B cell (primary cell): ENCODE results near the gene EPSTI1. TPM values are rescaled to one million over a fixed set of nuclear protein-coding genes. Genes with fewer than 3 reads are reported as not detected.

Experiments
- ATAC-seq: fragments of 200-7000 bp; cut with Tn5 transposase; one replicate; pipeline ENCODE4 v1.10.0; 2021; ENCODE audit warnings: low read depth, mild to moderate bottlenecking, moderate number of reproducible peaks, moderate library complexity
- CTCF ChIA-PET: fragments of 350-600 bp; sonication (Branson Sonifier 250); formaldehyde crosslinking; loops from one replicate; lab custom pipeline; 2021; ENCODE audit warnings: antibody characterized with exemption, inconsistent platforms; lab: Charles Lee
- POLR2A ChIA-PET: fragments of 350-600 bp; sonication (Branson Sonifier 250); formaldehyde crosslinking; loops from one replicate; lab custom pipeline; 2021; ENCODE audit warnings: antibody characterized with exemption; lab: Charles Lee
- DNase-seq: peaks from one replicate; pipeline ENCODE4 v3.0.0; 2013
- H2AFZ ChIP-seq: 2 replicates; pipeline ENCODE4 v1.6.1; 2012; ENCODE audit warnings: mild to moderate bottlenecking, low read depth, low read length; ENCODE audit not compliant: insufficient read depth, poor library complexity, severe bottlenecking
- H3K27ac ChIP-seq, 2 donors: 1 replicate in 1 of 2; 2 replicates in 1 of 2; pipeline ENCODE4 v1.5.1; 2012 to 2013; ENCODE audit warnings: low read length in 2 of 2, mild to moderate bottlenecking in 2 of 2, moderate library complexity in 1 of 2
- H3K27me3 ChIP-seq, 4 experiments: fragments of 200-600 bp in 1 of 4; sonication (generic) in 1 of 4; replicated peaks in 1 of 4; 1 replicate in 2 of 4; 2 replicates in 2 of 4; pipeline versions ENCODE4 v1.6.1 to v1.7.0; 2013 to 2016; ENCODE audit warnings: low read length in 3 of 4, mild to moderate bottlenecking in 2 of 4, mixed read lengths in 1 of 4, moderate library complexity in 1 of 4; ENCODE audit not compliant: insufficient read depth in 4 of 4, control insufficient read depth in 3 of 4; ENCODE audit errors: control extremely low read depth in 1 of 4
- H3K36me3 ChIP-seq, 2 experiments: replicated peaks in 1 of 2; 1 replicate in 1 of 2; 2 replicates in 1 of 2; pipeline versions ENCODE4 v1.6.1 to v1.7.1; 2013; ENCODE audit warnings: low read length in 1 of 2; ENCODE audit not compliant: insufficient read depth in 2 of 2, control insufficient read depth in 1 of 2; ENCODE audit errors: control extremely low read depth in 1 of 2, extremely low read depth in 1 of 2
- H3K4me1 ChIP-seq, 2 donors: fragments of 200-600 bp in 1 of 2; sonication (generic) in 1 of 2; 1 replicate in 1 of 2; 2 replicates in 1 of 2; pipeline versions ENCODE4 v1.5.1 to v1.6.1; 2013 to 2017; ENCODE audit warnings: low read length in 2 of 2; ENCODE audit not compliant: control insufficient read depth in 2 of 2, insufficient read depth in 2 of 2
- H3K4me2 ChIP-seq: replicated peaks from 2 replicates; pipeline ENCODE3; 2012; ENCODE audit warnings: mild to moderate bottlenecking, low read depth, low read length; ENCODE audit not compliant: poor library complexity, severe bottlenecking
- H3K4me3 ChIP-seq, 5 experiments: fragments of 200-600 bp in 1 of 5; sonication (generic) in 1 of 5; 1 replicate in 3 of 5; 2 replicates in 2 of 5; pipeline versions ENCODE4 v1.5.1 to v1.7.0; 2011 to 2016; ENCODE audit warnings: low read length in 4 of 5, mild to moderate bottlenecking in 4 of 5, low read depth in 2 of 5, control low read depth in 1 of 5, moderate library complexity in 1 of 5; ENCODE audit not compliant: insufficient read depth in 1 of 5; ENCODE audit errors: control extremely low read depth in 1 of 5, extremely low read depth in 1 of 5
- H3K79me2 ChIP-seq: fragments of 200-600 bp; sonication (generic); one replicate; pipeline ENCODE4 v1.6.0; 2016; ENCODE audit warnings: low read length; ENCODE audit not compliant: control insufficient read depth, insufficient read depth
- H3K9ac ChIP-seq: fragments of 200-600 bp; sonication (generic); 2 replicates; pipeline ENCODE4 v1.6.1; 2017; ENCODE audit warnings: mild to moderate bottlenecking, low read length, moderate library complexity
- H3K9me3 ChIP-seq, 3 donors: one replicate each; pipeline versions ENCODE4 v1.6.1 to v1.7.1; 2013; ENCODE audit warnings: low read length in 2 of 3; ENCODE audit not compliant: control insufficient read depth in 2 of 3, insufficient read depth in 1 of 3; ENCODE audit errors: control extremely low read depth in 1 of 3
- H4K20me1 ChIP-seq: 2 replicates; pipeline ENCODE4 v1.6.0; 2012; ENCODE audit warnings: mild to moderate bottlenecking, low read length; ENCODE audit not compliant: insufficient read depth, control insufficient read depth, poor library complexity, severe bottlenecking
- H3K27ac Mint-ChIP-seq: one replicate; pipeline ENCODE4 v1.8.0; 2021; ENCODE audit warnings: mixed read lengths
- H3K27me3 Mint-ChIP-seq: one replicate; pipeline ENCODE4 v1.8.0; 2021; ENCODE audit warnings: mixed read lengths
- H3K4me1 Mint-ChIP-seq: one replicate; pipeline ENCODE4 v1.8.0; 2021; ENCODE audit warnings: mixed read lengths
- H3K4me3 Mint-ChIP-seq: one replicate; pipeline ENCODE4 v1.8.0; 2021; ENCODE audit warnings: mixed read lengths
- H3K9me3 Mint-ChIP-seq: one replicate; pipeline ENCODE4 v1.8.0; 2022; ENCODE audit warnings: mixed read lengths; ENCODE audit not compliant: insufficient read depth
- EZH2 ChIP-seq: IDR thresholded peaks from 2 replicates; pipeline ENCODE4 v1.6.1; 2012; ENCODE audit warnings: borderline replicate concordance, low read depth, mild to moderate bottlenecking, moderate library complexity, low read length; ENCODE audit not compliant: insufficient read depth, poor library complexity, severe bottlenecking
- WGBS: methylation state at CpG from one replicate; pipeline ENCODE4 v1.1.5; 2013; ENCODE audit warnings: missing lambda C conversion rate; ENCODE audit not compliant: insufficient coverage; 5-methylcytosine and 5-hydroxymethylcytosine counted together
- intact Hi-C: fragments of 100-400 bp; cut with micrococcal nuclease; formaldehyde crosslinking; loops from one replicate; pipeline ENCODE4 v1.10.0; 2022
- polyA plus RNA-seq: library from polyadenylated mRNA; depleted of rRNA; stranded (reverse); fragments of >200 nt; gene quantifications from 2 replicates; pipeline ENCODE4 v1.2.3, GENCODE V29; 2012
- total RNA-seq, 2 donors: library from RNA; stranded (reverse); fragments of 120-200 nt in 1 of 2; gene quantifications; 1 replicate in 1 of 2; 2 replicates in 1 of 2; pipeline versions ENCODE4 v1.2.3 to v1.2.4, GENCODE V29; 2013 to 2022
- TF ChIP-seq, protein P1 (sequence below): fragments of 200-600 bp; IDR thresholded peaks from one replicate; pipeline ENCODE4 v1.8.0; 2022; ENCODE audit warnings: antibody characterized with exemption, mild to moderate bottlenecking

EPSTI1 gene
- total and polyA plus RNA-seq, 2 donors (not counting 1 experiment from before 2014, with no cell fraction given), result 13.4 to 41.8 TPM

DNA sequence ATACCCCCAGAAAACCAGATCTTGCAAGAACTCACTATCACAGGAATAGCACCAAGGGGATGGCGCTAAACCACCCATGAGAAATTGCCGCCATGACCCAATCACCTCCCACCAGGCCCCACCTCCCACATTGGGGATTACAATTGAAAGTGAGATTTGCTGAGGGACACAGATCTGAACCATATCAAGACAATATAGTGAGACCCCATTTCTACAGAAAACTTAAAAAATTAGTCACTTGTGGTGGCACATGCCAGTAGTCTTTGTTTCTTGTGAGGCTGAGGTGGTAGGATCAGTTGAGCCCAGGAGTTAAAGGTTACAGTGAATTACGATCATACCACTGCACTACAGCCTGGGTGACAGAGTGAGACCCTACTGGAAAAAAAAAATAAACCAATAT is 41.0 kb upstream of the EPSTI1 start:
- Histone ChIP-seq H3K4me2 (no peak overlapping the region), H2AFZ (no peak overlapping the region), H3K36me3 (peaks cover 9 to 30% of the 10 kb centered on the region in 2 experiments), H3K27me3 (no peaks in the 10 kb centered on the region), H3K4me3 (no peak overlapping the region), H4K20me1 (peaks cover 11% of the 10 kb centered on the region), H3K27ac (no peak overlapping the region), H3K4me1 (peaks cover 5 to 6% of the 10 kb centered on the region in 2 donors), H3K79me2 (peaks cover 99% of the 10 kb centered on the region), H3K9ac (no peak overlapping the region), H3K9me3 (peaks cover 0 to 7% (median 0%) of the 10 kb centered on the region in 3 donors)
- peaks cover 40% of the 10 kb centered on the region for H3K4me1 Mint-ChIP-seq
- ATAC-seq, result no peak
- TF ChIP-seq EZH2, result no peak
- TF ChIP-seq, protein P1, sequence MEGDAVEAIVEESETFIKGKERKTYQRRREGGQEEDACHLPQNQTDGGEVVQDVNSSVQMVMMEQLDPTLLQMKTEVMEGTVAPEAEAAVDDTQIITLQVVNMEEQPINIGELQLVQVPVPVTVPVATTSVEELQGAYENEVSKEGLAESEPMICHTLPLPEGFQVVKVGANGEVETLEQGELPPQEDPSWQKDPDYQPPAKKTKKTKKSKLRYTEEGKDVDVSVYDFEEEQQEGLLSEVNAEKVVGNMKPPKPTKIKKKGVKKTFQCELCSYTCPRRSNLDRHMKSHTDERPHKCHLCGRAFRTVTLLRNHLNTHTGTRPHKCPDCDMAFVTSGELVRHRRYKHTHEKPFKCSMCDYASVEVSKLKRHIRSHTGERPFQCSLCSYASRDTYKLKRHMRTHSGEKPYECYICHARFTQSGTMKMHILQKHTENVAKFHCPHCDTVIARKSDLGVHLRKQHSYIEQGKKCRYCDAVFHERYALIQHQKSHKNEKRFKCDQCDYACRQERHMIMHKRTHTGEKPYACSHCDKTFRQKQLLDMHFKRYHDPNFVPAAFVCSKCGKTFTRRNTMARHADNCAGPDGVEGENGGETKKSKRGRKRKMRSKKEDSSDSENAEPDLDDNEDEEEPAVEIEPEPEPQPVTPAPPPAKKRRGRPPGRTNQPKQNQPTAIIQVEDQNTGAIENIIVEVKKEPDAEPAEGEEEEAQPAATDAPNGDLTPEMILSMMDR, result no peak
- no peak for DNase-seq
- H3K27me3 Mint-ChIP-seq, result no peaks in the 10 kb centered on the region
- intact Hi-C loops, result loop anchor here (1.0 kb wide), 1 partner anchor 8 kb away; no protein-coding TSS in a partner anchor
- H3K27ac Mint-ChIP-seq, result peak overlapping the region; percentile 23
- ChIA-PET POLR2A (interaction anchor here (1.1 kb wide), 1 partner anchor 8 kb away, joined by 7 read pairs; no protein-coding TSS in a partner anchor), CTCF (interaction anchor here (0.6 to 0.9 kb wide), 2 partner anchors 14 to 452 kb away, joined by 3 to 5 read pairs; no protein-coding TSS in a partner anchor)
- H3K4me3 Mint-ChIP-seq, result no peak overlapping the region
- no CpG with 5 or more reads among the region's 3 CpGs for WGBS
- H3K9me3 Mint-ChIP-seq, result peaks cover 2% of the 10 kb centered on the region

GRCh38 chr13:43031881-43032280 is 39.8 kb upstream of the EPSTI1 start:
- intact Hi-C loops, result no loop called here
- ChIA-PET POLR2A (no interaction called here), CTCF (interaction anchor here (0.9 to 1.8 kb wide), 2 partner anchors 10 to 60 kb away, joined by 3 to 8 read pairs; no protein-coding TSS in a partner anchor)
- no peak for ATAC-seq
- H4K20me1 ChIP-seq, result peaks cover 8% of the 10 kb centered on the region
- no peaks in the 10 kb centered on the region for H3K27me3 ChIP-seq
- peaks cover 43% of the 10 kb centered on the region for H3K4me1 Mint-ChIP-seq
- peaks cover 10 to 27% of the 10 kb centered on the region in 2 experiments for H3K36me3 ChIP-seq
- peaks cover 5 to 6% of the 10 kb centered on the region in 2 donors for H3K4me1 ChIP-seq
- WGBS, result 95% methylated on average over 4 of the region's 4 CpGs
- no peak overlapping the region for H3K4me2 ChIP-seq
- TF ChIP-seq, protein P1, result no peak
- TF ChIP-seq EZH2, result no peak
- no peak overlapping the region for H3K4me3 Mint-ChIP-seq
- H3K27me3 Mint-ChIP-seq, result no peaks in the 10 kb centered on the region
- no peak overlapping the region for H3K9ac ChIP-seq
- H3K79me2 ChIP-seq, result peaks cover 98% of the 10 kb centered on the region
- H3K27ac ChIP-seq, result no peak overlapping the region
- peaks cover 0 to 7% (median 0%) of the 10 kb centered on the region in 3 donors for H3K9me3 ChIP-seq
- DNase-seq, result no peak
- no peak overlapping the region for H2AFZ ChIP-seq
- peaks cover 2% of the 10 kb centered on the region for H3K9me3 Mint-ChIP-seq
- H3K27ac Mint-ChIP-seq, result no peak overlapping the region
- H3K4me3 ChIP-seq, result no peak overlapping the region
